ENCODE measurements around the gene NUDT4. TPM values are rescaled to one million over a fixed set of nuclear protein-coding genes. Genes with fewer than 3 reads are reported as not detected.

NUDT4 gene
- total and polyA plus RNA-seq, 10 of the 15 experiments (the other 5 are each of a cell fraction or from before 2014, with no cell fraction given), result 26.6 to 91.6 (median 63.1) TPM

DNA sequence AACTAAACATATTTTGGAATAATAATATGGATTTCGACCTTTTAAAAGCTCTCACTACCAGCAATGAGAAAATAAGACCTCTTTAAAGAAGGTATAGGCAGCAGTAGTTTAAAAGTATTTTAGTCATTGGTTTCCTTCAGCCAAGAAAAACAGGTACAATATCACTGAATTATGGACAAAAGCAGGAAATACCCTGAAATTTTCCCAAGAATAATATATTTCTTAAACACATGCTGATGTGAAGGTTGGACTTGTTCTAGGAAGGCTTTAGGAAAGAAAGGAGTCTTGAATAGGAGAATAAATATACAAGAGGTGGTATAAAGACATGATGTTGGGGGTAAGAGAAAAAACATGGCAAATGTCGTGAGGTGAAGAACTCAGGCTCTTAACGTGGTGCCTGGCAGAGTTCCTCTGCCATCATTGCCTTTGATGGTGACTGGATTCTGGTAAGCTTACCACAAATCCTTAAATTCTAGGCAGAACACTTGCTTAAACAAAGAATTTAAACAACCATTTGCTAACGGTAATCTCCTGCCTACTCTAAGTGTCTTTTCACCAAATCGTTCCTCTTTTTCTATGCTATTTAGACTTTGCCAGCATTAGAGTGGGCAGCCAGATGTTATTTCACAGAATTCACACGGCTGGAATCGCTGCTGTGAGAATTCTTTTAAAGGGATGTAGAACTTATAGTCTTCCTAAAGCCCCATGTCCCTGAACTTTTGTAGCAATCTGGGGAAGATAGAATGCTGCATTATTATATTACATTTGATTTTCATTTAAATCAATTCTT is 11.9 kb upstream of the NUDT4 start:
- intact Hi-C loops (cut with micrococcal nuclease; ENCODE audit: unreplicated experiment), result no loop called here
- Histone ChIP-seq H3K9me3 (replicated peaks; ENCODE audit: control insufficient read depth, insufficient read depth, low read length) (no peaks in the 10 kb centered on the region), H3K4me2 (ENCODE audit: control insufficient read depth, insufficient read depth) (no peak overlapping the region), H3K27ac (ENCODE audit: control insufficient read depth, insufficient read depth) (no peak overlapping the region), H3K4me1 (ENCODE audit: control insufficient read depth, insufficient read depth, low read length) (peaks cover 13% of the 10 kb centered on the region), H2AFZ (ENCODE audit: control insufficient read depth, low read depth, low read length) (no peak overlapping the region), H3K4me3 (no peak overlapping the region), H4K20me1 (ENCODE audit: control insufficient read depth, insufficient read depth) (no peaks in the 10 kb centered on the region), H3K79me2 (ENCODE audit: control insufficient read depth, insufficient read depth, low read length) (no peaks in the 10 kb centered on the region), H3K36me3 (ENCODE audit: control insufficient read depth in 2 of 2, insufficient read depth in 2 of 2, low read length in 1 of 2) (no peaks in the 10 kb centered on the region), H3K27me3 (replicated peaks in 1 of 2; ENCODE audit: control insufficient read depth in 2 of 2, insufficient read depth in 2 of 2, low read length in 1 of 2) (no peaks in the 10 kb centered on the region), H3K9ac (ENCODE audit: control insufficient read depth, insufficient read depth, low read length) (no peak overlapping the region)
- ChIA-PET POLR2A (interaction anchor here (0.7 kb wide), 1 partner anchor 435 kb away, joined by 3 read pairs; no protein-coding TSS in a partner anchor), CTCF (interaction anchor here (1.0 to 1.3 kb wide), 2 partner anchors 115 to 266 kb away, joined by 3 to 4 read pairs; no protein-coding TSS in a partner anchor), RAD21 (ENCODE audit: unreplicated experiment) (interaction anchor here (1.0 to 3.1 kb wide), 2 partner anchors 9 to 378 kb away, joined by 3 to 22 read pairs; no protein-coding TSS in a partner anchor), SMC1A (ENCODE audit: uncharacterized antibody, unreplicated experiment) (interaction anchor here (2.4 to 2.7 kb wide), 3 partner anchors 11 to 229 kb away, joined by 7 to 12 read pairs (median 9); no protein-coding TSS in a partner anchor)
- DNase-seq (ENCODE audit: low read depth, low spot score) (no peak), FAIRE-seq (no peak), ATAC-seq (no peak)
- TF ChIP-seq, protein P1, sequence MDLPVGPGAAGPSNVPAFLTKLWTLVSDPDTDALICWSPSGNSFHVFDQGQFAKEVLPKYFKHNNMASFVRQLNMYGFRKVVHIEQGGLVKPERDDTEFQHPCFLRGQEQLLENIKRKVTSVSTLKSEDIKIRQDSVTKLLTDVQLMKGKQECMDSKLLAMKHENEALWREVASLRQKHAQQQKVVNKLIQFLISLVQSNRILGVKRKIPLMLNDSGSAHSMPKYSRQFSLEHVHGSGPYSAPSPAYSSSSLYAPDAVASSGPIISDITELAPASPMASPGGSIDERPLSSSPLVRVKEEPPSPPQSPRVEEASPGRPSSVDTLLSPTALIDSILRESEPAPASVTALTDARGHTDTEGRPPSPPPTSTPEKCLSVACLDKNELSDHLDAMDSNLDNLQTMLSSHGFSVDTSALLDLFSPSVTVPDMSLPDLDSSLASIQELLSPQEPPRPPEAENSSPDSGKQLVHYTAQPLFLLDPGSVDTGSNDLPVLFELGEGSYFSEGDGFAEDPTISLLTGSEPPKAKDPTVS (IDR thresholded peaks at IDR 0.05; ENCODE audit: low read depth, low read length), result no peak
- TF ChIP-seq SMC3 (IDR thresholded peaks at IDR 0.05; ENCODE audit: borderline replicate concordance, low read length), result no peak
- no peak for TF ChIP-seq SMAD1 (IDR thresholded peaks at IDR 0.05; ENCODE audit: low read depth, partially characterized antibody)
- no peak for TF ChIP-seq BACH1 (IDR thresholded peaks at IDR 0.05; ENCODE audit: borderline replicate concordance)
- TF ChIP-seq, protein P2, sequence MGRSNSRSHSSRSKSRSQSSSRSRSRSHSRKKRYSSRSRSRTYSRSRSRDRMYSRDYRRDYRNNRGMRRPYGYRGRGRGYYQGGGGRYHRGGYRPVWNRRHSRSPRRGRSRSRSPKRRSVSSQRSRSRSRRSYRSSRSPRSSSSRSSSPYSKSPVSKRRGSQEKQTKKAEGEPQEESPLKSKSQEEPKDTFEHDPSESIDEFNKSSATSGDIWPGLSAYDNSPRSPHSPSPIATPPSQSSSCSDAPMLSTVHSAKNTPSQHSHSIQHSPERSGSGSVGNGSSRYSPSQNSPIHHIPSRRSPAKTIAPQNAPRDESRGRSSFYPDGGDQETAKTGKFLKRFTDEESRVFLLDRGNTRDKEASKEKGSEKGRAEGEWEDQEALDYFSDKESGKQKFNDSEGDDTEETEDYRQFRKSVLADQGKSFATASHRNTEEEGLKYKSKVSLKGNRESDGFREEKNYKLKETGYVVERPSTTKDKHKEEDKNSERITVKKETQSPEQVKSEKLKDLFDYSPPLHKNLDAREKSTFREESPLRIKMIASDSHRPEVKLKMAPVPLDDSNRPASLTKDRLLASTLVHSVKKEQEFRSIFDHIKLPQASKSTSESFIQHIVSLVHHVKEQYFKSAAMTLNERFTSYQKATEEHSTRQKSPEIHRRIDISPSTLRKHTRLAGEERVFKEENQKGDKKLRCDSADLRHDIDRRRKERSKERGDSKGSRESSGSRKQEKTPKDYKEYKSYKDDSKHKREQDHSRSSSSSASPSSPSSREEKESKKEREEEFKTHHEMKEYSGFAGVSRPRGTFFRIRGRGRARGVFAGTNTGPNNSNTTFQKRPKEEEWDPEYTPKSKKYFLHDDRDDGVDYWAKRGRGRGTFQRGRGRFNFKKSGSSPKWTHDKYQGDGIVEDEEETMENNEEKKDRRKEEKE (IDR thresholded peaks at IDR 0.05), result no peak
- TF ChIP-seq EED (IDR thresholded peaks at IDR 0.05; ENCODE audit: low read depth), result no peak
- no peak for TF ChIP-seq CREB1 (IDR thresholded peaks at IDR 0.05; ENCODE audit: low read depth)
- TF ChIP-seq GABPA (IDR thresholded peaks at IDR 0.05; ENCODE audit: low read depth), result no peak
- WGBS (ENCODE audit: insufficient coverage, insufficient replicate concordance, low lambda C conversion rate, missing lambda C conversion rate), result 90% methylated on average over 7 of the region's 7 CpGs
- in situ Hi-C loops (cut with MboI), result no loop called here
- BruUV-seq (replicated peaks), result no TSS peak

All from GM12878 (cell line).